GDM1 (cell line): ENCODE measurements around the gene TMEM42.

Experiments
- DNase-seq: peaks from one replicate; lab custom pipeline; 2025; lab: John Stamatoyannopoulos, UW

Gene TMEM42

GRCh38 chr3:44874308-44874707 lies 12.6 kb downstream of the TMEM42 start, which contains the start of gene TGM4:
Gene TGM4 (plus strand): TSS chr3:44874608. CDS start chr3:44874679, 71 bp downstream.
- no peak for DNase-seq

DNA sequence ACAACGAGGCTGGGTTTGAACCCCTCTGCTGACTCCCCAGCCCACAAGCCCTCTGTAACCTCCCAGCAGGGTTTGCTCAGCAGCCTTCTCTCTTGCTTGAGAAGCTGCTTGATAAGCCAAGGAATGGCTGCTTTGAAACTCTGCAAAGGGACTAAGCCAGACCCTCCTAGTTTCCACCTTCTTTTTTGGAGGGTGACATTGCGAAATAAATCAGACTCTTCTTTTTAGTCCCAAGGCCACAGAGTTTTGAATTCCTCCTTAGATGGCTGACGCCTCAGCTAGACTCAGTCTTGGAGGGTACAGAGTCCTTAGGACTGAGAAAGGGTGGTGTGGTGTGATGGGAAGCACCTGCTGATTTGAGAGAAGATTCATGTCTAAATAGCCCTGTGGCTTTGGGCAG lies 13.9 kb downstream of the TMEM42 start:
- DNase-seq = no peak

GRCh38 chr3:44877333-44877732 lies 15.6 kb downstream of the TMEM42 start:
- no peak for DNase-seq

- no peak for DNase-seq
Measured at GRCh38 chr3:44880284-44880683, 18.6 kb downstream of the TMEM42 start.

DNA sequence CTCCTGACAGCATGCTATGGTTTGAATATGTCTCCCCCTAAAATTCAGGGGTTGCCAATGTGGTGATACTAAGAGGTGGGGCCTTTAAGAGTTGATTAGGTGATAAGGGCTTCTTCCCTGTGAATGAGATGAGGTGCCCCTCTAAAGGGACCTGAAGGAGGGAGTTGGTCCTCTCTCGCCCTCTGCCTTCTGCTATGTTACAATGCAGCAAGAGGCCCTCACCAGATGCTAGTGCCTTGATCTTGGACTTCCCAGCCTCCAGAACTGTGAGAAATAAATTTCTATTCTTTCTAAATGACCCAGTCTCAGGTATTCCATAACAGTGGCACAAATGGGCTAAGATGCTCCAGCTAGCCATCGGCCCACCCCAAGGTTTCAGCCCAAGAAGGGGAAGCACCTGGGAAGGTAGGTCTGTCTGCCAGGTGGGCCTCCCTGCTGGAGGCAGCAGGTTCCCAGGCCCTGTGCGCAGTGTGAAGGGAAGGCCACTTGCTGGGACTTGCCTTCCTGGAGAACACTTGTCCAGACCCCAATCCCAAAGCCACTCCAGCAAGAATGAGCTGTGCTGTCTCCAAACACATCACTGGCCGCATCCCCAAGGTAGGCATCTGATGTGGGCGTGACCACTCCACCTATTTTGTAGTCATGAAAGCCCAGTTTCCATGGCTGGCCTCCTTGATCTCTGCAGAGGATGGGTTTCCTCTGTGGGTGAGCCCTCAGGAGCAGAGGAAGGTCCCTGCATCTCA lies 21.7 kb downstream of the TMEM42 start:
- DNase-seq = no peak

DNA sequence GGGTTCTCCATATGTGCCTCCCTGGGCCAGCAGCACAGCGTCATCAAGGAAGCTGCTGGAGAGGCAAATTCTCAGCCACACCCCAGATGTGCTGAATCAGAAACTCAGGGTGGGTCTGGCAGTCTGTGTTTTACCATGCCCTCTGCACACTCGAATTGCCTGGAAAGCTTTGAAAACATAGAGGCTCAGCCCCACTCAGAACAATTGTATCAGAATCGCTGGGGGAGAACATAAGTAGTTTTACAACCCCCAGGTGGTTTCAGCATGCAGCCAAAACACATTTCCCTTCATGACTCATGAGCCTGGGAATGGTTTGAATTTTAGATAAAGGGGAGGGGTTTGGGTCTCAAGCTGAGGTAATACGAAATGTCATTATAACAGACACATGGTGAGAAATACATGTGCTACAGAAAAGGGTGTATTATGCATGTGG lies 22.3 kb downstream of the TMEM42 start:
- DNase-seq = no peak

GRCh38 chr3:44885618-44886017 lies 23.9 kb downstream of the TMEM42 start:
- no peak for DNase-seq

DNA sequence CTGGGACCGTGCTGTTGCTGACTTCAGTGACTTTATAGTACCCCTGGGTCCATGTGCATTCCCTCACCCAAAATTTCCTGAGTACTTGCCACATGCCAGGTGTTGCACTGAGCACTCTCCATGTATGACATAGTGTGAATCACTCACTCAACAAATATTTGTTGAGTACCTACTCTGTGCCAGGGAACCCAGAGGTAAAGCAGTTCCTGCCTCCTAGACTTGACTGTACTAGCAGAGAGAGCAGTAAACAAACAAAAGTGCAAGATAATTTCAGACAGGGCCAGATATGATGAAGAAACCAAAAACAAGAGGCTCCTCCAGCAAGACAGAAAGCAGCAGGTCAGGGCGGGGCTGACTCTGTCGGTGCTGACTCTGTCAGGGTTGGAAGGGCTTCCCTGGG lies 24.8 kb downstream of the TMEM42 start:
- DNase-seq = no peak

- no peak for DNase-seq
Measured at GRCh38 chr3:44887101-44887500, 25.4 kb downstream of the TMEM42 start.

GRCh38 chr3:44890258-44890657 lies 28.5 kb downstream of the TMEM42 start:
- no peak for DNase-seq

DNA sequence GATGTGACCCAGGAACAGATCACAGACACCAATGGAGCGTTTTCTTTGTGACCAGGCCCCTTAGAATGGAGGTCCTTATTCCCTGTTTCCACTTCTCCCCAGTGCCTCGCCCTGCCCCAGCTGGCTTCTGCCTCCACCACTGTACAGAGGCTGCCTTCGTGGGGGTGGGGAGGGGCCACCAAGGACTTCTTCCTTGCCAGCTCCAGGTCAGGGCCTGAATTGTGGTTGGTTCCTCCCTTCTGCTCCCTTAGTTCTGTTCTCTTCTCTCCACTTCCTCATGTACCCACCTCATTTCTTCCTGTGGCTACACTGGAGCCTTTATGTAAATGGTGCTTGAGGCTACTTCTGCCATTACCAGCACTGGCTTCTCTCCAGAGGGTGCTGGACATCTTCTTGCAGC lies 29.1 kb downstream of the TMEM42 start:
- DNase-seq = no peak

DNA sequence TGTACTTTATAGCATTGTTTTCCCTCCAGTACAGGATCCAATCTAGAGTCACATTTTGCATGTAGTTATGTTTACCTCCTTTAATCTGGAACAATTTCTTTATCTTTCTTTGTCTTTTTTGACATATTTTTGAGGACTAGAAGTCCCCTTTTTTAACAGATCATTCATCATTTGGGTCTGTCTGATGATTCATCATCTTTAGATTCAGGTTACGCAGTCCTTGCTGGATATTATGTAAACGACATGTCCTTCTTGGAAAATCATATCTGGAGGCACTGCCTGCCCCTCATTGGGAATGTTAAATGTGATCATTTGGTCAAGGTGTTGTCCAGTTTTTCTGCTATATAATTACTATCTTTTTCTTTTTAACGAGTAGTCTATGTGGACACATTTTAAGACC lies 31.0 kb downstream of the TMEM42 start:
- DNase-seq = no peak

DNA sequence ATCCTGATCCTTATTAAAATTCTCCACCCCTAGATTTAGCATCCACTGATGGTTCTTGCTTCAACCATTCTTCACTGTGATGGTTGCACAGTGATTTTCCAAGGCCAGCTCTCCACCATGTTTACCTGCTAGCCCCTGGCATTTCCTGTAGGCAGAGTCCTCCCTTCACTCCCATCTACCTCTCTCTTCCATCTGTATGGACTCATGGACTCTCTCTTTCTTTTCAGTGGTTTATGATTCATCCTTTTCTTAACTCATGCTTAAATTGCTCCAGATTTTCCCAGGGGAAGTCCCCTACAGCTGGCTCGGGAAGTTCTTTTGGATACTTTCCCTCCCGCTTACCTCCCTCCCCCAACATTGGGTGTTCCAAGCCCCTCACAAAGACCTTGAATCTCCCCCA lies 31.4 kb downstream of the TMEM42 start:
- no peak for DNase-seq

DNA sequence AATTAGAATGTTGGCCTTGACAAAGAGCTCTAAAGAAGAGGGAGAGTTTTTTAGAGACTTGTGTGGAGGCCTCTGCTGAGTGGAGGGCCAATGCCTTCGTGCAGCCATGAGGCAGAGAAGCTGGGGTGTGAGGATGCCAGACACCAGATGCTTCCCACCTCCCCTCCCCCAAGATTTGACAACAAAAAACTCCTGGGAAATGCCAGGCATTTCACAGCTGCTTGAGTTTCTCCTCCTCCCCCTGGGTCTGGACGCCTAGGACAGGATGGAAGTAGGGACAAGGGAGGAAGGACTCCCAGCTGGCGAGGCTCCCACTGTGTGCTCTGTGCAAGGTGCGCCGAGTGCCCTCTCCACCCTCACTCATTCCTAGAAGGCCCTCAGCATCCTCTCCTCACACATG lies 32.8 kb downstream of the TMEM42 start:
- DNase-seq = no peak

DNA sequence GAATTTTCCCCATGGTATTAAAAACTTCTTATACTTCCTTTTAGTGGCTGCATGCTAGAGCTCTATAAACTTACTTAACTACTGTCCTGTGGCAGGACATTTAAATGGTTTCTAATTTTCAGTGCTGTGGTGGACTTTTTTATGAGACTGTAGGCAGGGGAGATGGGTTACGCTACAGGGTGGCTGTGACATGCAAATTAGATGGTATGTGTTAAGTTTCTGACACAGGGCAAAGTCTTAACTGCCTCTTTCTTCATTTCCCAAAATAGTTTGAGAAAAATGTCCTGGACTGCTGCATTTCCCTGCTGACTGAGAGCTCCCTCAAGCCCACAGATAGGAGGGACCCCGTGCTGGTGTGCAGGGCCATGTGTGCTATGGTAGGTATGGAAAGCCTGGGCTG lies 34.7 kb downstream of the TMEM42 start:
- no peak for DNase-seq

DNA sequence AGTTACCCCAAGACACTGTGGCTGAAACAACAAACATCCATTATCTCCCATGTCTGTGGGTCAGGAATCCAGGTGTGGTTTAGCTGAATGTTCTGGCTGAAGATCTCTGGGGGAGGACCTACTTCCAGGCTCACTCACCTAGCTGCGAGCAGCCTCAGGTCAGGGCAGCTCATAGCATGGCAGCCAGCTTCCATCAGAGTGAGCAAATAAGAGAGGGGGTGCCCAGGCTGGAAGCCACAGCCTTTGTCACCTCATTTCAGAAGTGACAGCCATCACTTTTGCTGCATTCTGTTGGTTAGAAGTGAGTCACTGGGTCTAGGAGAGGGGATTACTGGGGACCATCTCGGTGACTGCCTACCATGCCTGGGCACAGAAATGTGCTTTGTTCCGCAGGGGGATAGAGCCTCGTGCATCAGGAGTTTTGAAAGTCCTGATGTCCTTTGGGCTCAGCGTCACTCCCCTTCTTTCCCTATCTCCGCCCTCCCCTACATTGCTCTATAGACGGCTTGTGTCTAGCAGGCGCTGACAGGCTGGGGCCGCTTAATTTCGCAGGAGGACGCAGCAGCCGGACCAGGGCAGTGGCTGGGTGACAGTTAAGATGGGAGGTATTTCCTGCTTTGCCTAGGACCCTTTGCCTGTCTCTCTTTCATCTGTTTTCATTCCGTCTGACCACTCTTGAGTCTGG lies 38.1 kb downstream of the TMEM42 start:
- DNase-seq = no peak

GRCh38 chr3:44902628-44903027 lies 40.9 kb downstream of the TMEM42 start:
- DNase-seq = no peak

GRCh38 chr3:44903314-44903713 lies 41.6 kb downstream of the TMEM42 start:
- DNase-seq = no peak

DNA sequence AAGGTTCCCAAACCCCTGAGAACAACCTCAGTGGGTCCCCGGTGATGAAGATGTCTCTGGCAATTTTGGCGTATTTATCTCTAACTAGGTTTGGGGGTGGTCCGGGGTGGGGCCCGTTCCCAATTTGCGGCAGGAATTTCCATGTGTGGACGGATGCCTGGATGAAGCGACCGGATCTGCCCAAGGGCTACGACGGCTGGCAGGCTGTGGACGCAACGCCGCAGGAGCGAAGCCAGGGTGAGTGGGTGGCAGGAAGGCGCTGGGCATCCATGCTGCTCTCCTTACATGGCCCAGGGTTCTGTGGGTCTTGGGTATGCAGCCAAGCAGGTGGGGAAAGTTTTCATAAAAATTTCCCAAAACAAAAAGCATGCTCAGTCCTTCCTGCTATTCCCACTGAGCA lies 42.0 kb downstream of the TMEM42 start:
- no peak for DNase-seq

GRCh38 chr3:44905446-44906157 lies 43.9 kb downstream of the TMEM42 start:
- DNase-seq = no peak

DNA sequence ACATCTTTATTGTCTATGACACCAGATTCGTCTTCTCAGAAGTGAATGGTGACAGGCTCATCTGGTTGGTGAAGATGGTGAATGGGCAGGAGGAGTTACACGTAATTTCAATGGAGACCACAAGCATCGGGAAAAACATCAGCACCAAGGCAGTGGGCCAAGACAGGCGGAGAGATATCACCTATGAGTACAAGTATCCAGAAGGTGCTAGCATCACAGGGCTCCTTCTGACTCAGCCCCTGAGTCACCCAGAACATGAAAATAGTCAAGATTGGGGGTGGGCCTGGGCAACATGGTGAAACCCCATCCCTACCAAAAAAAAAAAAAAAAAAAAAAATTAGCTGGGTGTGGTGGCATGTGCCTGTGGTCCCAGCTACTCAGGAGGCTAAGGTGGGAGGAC lies 45.3 kb downstream of the TMEM42 start:
- DNase-seq = no peak

DNA sequence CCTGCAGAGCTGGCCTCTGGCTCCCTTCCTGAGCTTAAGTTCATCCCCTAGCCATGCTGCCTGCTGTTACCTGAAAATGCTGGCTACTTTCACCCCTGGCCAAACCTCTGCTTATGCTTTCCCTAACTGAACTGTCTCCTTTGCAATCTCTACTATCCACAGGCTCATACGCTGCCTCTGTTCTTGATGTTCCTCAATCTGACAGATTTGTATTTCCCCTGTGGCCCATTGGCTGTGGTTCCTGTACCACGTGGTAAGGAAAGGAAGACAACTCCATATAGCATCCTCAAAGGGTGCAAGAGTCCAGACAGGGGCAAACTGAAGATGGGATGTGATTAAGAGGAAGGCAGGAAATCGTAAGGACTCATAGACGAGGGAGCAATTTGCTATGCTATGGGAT lies 45.9 kb downstream of the TMEM42 start:
- no peak for DNase-seq

GRCh38 chr3:44909063-44909462 lies 47.4 kb downstream of the TMEM42 start:
- DNase-seq = no peak
